Airway epithelial cell (primary cell): ENCODE measurements around the gene SERBP1. TPM values are rescaled to one million over a fixed set of nuclear protein-coding genes. Genes with fewer than 3 reads are reported as not detected.

Experiments used
- total RNA-seq: library from RNA; depleted of rRNA; stranded (reverse); fragments of >200 nt; gene quantifications from 2 replicates; pipeline ENCODE4 v1.2.3, GENCODE V29; 2015

SERBP1 gene
- total RNA-seq: 405 and 414 TPM in 2 replicates

DNA sequence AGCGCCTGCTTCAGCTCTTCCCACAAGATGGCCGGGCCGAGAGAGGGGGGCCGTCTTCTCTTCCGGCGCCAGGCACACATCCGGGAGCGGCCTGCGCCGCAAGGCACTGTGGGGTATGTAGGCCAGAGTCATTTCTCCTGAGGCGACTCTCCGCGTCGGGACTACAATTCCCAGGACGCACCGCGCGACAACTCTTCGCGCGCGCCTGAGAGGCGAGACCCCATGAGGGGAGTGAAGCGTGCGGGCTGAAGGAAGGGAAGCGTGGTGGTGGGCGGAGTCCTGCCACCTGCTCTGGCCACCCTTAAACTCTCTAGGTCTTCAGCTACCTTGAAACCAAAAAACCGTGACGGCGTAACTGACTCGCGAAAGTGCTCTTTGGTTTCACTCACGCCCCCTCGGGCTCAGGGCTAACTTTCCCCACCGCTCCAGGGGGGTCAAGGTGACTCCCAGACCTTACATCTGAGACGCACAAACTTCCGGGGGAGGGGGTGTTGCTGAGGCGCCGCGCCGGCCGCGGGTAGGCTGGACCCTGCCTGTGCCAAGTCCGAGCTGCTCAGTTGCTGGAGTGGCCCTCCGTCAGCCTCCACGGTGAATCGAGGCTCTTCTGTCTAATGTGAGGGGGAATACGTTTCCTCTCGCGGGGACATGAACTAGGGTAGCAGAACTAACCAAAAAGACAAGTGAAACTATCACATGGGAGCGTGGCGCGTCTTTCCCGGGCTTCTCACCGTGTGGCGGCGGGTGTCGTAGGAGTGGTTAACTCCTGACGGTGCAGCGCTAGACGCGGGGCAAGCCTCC lies at the start of gene SERBP1:
Gene SERBP1, minus strand, starts transcription at position 45 of the 798 bp plus-strand sequence. CDS start 102 bp downstream, outside the sequence.

Other genes starting within 250 kb of the SERBP1 start
- gene IL12RB2, start 122.5 kb downstream of the SERBP1 start, total RNA-seq: 0.19 and 0.56 TPM in 2 replicates